ENCODE measurements around the gene CD81.

CD81 gene

DNA sequence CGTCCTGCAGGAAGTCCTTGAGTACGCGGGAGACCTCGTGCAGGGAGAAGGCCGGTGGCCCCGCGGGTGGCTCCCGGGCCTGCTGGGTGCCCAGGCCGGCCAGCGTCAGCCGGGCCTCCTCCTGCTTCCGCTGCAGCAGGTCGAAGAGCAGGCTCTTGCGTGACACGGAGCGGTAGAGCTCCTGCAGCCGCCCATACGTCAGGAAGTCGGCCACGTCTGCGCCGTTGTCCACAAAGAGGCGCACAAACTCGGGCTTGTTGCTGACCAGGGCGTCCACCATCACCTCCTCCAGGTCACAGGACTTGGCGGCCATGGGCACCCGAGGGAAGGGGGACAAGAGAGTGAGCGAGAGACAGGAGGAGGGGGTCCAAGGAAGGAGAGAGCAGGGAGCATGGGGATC, 38.1 kb downstream of the CD81 start:
- DNase-seq (ENCODE audit: insufficient read length, low spot score) (no peak), FAIRE-seq (no peak)
- TF ChIP-seq, protein P1, sequence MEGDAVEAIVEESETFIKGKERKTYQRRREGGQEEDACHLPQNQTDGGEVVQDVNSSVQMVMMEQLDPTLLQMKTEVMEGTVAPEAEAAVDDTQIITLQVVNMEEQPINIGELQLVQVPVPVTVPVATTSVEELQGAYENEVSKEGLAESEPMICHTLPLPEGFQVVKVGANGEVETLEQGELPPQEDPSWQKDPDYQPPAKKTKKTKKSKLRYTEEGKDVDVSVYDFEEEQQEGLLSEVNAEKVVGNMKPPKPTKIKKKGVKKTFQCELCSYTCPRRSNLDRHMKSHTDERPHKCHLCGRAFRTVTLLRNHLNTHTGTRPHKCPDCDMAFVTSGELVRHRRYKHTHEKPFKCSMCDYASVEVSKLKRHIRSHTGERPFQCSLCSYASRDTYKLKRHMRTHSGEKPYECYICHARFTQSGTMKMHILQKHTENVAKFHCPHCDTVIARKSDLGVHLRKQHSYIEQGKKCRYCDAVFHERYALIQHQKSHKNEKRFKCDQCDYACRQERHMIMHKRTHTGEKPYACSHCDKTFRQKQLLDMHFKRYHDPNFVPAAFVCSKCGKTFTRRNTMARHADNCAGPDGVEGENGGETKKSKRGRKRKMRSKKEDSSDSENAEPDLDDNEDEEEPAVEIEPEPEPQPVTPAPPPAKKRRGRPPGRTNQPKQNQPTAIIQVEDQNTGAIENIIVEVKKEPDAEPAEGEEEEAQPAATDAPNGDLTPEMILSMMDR (IDR thresholded peaks at IDR 0.05; ENCODE audit: insufficient read depth, missing control alignments): no peak

DNA sequence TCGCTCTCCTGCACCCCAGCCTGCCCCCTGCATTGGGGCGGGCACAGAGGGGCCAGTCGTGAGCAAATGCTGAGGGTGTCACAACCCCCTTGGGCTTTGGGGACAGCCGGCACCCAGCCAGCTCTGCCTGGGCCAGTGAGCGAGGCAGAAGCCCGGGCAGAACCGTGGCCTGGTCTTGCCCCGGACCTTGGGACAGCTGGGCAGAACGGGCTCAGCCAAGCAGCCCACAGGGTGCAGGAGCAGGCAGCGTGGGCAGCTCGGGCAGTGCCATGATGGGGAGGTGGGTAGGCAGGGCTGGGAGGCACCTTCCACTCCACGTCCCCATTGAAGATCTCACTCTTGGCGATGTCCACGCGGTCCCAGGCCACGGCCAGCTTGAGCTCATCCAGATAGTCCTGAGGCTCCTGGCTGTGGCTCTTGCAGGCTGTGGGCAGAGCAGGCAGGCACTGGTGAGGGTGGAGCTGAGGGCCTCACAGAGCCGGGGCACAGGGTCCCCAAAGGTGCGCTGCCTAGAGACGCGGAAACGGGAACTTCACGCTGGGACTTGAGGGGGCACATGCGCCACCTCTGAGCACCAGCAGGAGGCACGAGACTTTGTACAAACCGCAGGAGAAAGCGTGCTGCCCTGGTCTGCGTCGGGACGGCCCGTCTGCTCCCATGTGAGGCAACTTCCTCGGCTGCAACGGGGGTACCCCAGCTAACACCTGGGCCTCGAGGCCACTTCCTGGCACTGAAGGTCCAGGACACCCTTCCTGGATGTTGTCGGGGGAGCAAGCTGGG, 38.7 kb downstream of the CD81 start:
- no peak for DNase-seq (ENCODE audit: insufficient read length, low spot score)
- FAIRE-seq: no peak
- TF ChIP-seq, protein P1 (IDR thresholded peaks at IDR 0.05; ENCODE audit: insufficient read depth, missing control alignments): no peak

- FAIRE-seq: no peak
Observed at GRCh38 chr11:2416765-2417164, 39.7 kb downstream of the CD81 start.

GRCh38 chr11:2417856-2418692, 41.0 kb downstream of the CD81 start:
- no peak for DNase-seq (ENCODE audit: insufficient read length, low spot score)
- TF ChIP-seq, protein P1 (IDR thresholded peaks at IDR 0.05; ENCODE audit: insufficient read depth, missing control alignments): no peak
- FAIRE-seq: no peak

More at GRCh38 chr11:2416765-2417164, 39.7 kb downstream of the CD81 start:
- DNase-seq (ENCODE audit: insufficient read length, low spot score): no peak
- TF ChIP-seq, protein P1 (IDR thresholded peaks at IDR 0.05; ENCODE audit: insufficient read depth, missing control alignments): no peak

DNA sequence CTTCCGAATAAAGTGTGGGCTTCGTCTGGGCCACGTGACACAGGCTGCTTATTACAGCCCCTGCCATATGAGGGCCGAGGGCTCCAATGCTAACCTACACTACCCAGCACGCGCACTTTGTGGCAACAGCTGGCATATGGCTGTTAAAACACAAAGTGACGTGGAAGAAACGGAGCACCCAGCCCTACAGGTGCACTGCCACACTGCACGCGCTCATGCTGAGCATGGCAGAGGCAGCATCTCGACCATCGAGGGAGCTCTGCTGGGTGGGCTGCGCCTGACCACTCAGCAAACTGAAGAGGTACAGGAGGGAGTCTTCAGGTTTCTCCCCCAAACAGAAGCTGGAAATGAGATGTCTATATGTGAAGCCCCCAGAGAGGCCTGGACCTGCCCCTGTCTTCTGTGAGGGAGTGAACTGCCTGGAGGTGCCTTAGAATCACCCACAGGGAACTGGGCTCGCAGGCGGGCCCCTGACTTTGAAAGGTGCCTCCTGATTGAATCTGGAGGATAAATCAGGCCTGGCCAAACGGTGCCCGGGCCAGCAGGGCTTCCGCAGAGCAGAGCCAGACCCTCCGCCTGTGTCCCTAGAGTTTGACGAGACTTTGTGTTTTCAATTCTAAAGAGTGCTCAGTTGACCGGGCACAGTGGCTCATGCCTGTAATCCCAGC, 41.7 kb downstream of the CD81 start:
- TF ChIP-seq, protein P1 (IDR thresholded peaks at IDR 0.05; ENCODE audit: insufficient read depth, missing control alignments): no peak
- DNase-seq (ENCODE audit: insufficient read length, low spot score): no peak
- FAIRE-seq: no peak

DNA sequence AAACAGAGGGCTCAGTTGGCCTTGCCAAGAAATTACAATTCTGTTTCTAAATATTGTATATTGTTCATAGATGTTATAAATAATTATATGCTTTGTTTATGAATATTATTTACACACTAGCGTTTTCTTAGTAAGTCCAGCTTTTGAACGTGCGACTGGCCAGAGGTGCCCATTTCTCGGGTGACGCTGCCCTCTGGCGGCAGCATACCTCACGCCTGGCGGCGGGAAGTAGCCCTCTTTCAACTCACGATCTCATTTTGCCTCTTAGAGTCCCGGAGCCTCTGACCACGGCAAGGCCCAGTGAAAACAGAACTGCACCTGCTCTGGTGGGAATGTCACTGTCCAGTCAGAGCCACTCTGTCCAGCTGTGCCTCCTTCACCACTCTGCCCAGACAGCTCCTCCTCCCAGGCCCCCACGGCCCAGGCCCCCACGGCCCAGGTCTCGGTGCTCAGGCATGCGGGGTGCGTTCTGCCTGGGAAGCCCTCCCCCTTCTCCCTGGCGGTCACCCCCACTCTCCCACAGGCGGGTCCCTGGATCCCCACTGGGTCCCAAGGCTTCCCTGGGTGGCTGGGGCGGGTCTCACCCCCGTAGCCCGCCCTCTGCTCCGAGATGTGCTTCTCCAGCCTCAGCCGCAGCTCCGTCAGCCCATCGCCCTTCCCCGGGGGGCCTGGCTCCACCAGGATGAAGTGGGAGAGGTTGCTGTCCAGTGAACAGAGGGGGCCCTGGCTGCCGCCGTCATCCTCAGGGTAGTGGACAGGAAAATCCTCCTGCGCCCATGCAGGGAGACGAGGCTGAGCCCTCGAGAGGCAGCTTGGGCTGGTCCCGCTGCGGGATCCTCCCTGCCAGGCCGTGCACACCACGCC, 42.8 kb downstream of the CD81 start:
- no peak for DNase-seq (ENCODE audit: insufficient read length, low spot score)
- TF ChIP-seq, protein P1 (IDR thresholded peaks at IDR 0.05; ENCODE audit: insufficient read depth, missing control alignments): peak; percentile 75
- FAIRE-seq: no peak
